Fibroblast of gingiva (primary cell): ENCODE measurements around the gene ABCB8.

ENCODE experiments used
- DNase-seq: peaks from one replicate; pipeline ENCODE4 v3.0.0-alpha.2; 2011; ENCODE audit warnings: low read depth

The ABCB8 gene

GRCh38 chr7:151087245-151088018 is 59.2 kb downstream of the ABCB8 start:
- DNase-seq, result peak; percentile 66

- no peak for DNase-seq
Observed at GRCh38 chr7:151088019-151088855, 60.0 kb downstream of the ABCB8 start.

- DNase-seq, result peak; percentile 74
Observed at GRCh38 chr7:151088856-151089699, 60.8 kb downstream of the ABCB8 start.

GRCh38 chr7:151089893-151090730 is 61.9 kb downstream of the ABCB8 start:
- peak; percentile 55 for DNase-seq

- no peak for DNase-seq
Observed at GRCh38 chr7:151091003-151091402, 62.8 kb downstream of the ABCB8 start.

GRCh38 chr7:151091431-151091830 is 63.2 kb downstream of the ABCB8 start:
- DNase-seq, result no peak

GRCh38 chr7:151091988-151092387 is 63.7 kb downstream of the ABCB8 start:
- no peak for DNase-seq

- DNase-seq, result no peak
Observed at GRCh38 chr7:151093748-151094147, 65.5 kb downstream of the ABCB8 start.

- DNase-seq, result no peak
Observed at GRCh38 chr7:151094675-151095074, 66.4 kb downstream of the ABCB8 start.

- no peak for DNase-seq
Observed at GRCh38 chr7:151095123-151095797, 67.0 kb downstream of the ABCB8 start.

- no peak for DNase-seq
Observed at GRCh38 chr7:151095828-151096475, 67.7 kb downstream of the ABCB8 start.
